ENCODE measurements around the gene ANKFY1.

ANKFY1 gene

DNA sequence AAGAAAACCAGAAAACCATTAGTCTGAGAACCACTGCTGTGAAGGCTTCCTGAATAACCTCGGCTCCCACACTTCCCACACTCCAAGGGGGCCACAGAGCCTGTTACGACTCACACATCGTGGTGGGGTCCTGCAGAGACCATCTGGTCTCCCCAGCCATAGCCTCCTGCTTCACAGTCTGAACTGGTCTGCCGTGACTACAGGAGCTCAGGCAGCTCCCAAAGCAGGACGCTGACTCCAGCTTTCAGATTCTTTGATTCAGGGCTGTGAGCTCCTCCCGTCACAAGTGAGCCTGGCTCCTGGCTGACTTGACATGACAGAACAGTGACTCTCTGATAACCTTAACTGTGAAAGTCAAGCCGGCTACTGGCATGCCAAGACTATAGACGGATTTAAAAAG lies 83.0 kb downstream of the ANKFY1 start:
- Histone ChIP-seq H3K4me1 (ENCODE audit: control insufficient read depth, insufficient read depth, low read length) (no peaks in the 10 kb centered on the region), H3K9ac (ENCODE audit: low read length) (no peak overlapping the region), H3K27ac (ENCODE audit: low read depth, low read length) (no peak overlapping the region), H3K27me3 (ENCODE audit: control insufficient read depth, insufficient read depth, low read length) (no peaks in the 10 kb centered on the region), H3K4me3 (ENCODE audit: low read length) (no peak overlapping the region), H3K36me3 (ENCODE audit: control insufficient read depth, insufficient read depth, low read length) (peaks cover 68% of the 10 kb centered on the region)

DNA sequence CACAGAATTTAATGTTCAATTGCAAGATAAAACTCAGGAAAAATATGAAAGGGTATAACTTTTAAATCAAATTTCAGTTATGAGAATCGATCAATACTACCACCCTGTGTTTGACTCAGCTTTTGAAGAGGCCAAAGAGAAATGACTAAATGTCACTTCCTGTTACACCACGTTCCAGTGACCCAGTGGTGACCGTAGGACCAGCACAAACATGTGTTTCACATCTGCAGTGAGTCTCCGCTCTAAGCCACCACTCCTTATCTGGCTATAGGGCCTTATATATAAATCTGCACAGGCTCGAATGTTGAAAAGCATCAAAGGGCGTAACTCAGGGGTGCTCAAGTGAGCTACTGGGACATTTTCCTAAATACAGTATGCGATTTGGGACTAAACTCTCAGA lies 84.7 kb downstream of the ANKFY1 start:
- no peak overlapping the region for H3K27ac ChIP-seq (ENCODE audit: low read depth, low read length)
- no peak overlapping the region for H3K9ac ChIP-seq (ENCODE audit: low read length)
- peaks cover 64% of the 10 kb centered on the region for H3K36me3 ChIP-seq (ENCODE audit: control insufficient read depth, insufficient read depth, low read length)
- no peaks in the 10 kb centered on the region for H3K4me1 ChIP-seq (ENCODE audit: control insufficient read depth, insufficient read depth, low read length)
- H3K4me3 ChIP-seq (ENCODE audit: low read length) = no peak overlapping the region
- H3K27me3 ChIP-seq (ENCODE audit: control insufficient read depth, insufficient read depth, low read length) = no peaks in the 10 kb centered on the region

DNA sequence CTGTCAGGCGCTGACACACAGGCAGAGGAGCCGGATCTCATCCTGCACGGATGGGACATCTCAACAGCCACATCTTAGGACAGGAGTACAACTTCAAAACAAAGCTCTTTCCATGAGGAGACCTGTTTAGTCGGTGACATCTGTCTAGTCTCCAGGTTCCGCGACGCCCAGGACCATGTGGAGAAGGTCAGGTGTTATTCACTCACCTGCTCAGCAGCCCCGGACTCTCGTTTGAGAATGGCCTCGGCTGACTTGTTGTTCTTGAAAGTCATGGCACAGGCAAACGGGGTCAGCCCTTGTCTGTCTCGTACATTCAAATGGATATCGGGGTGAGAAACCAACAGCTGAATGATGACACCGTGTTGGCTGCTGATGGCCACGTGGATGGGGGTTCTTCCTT lies 85.1 kb downstream of the ANKFY1 start:
- H3K27ac ChIP-seq (ENCODE audit: low read depth, low read length) = no peak overlapping the region
- no peaks in the 10 kb centered on the region for H3K4me1 ChIP-seq (ENCODE audit: control insufficient read depth, insufficient read depth, low read length)
- peaks cover 67% of the 10 kb centered on the region for H3K36me3 ChIP-seq (ENCODE audit: control insufficient read depth, insufficient read depth, low read length)
- no peak overlapping the region for H3K9ac ChIP-seq (ENCODE audit: low read length)
- H3K27me3 ChIP-seq (ENCODE audit: control insufficient read depth, insufficient read depth, low read length) = no peaks in the 10 kb centered on the region
- no peak overlapping the region for H3K4me3 ChIP-seq (ENCODE audit: low read length)

DNA sequence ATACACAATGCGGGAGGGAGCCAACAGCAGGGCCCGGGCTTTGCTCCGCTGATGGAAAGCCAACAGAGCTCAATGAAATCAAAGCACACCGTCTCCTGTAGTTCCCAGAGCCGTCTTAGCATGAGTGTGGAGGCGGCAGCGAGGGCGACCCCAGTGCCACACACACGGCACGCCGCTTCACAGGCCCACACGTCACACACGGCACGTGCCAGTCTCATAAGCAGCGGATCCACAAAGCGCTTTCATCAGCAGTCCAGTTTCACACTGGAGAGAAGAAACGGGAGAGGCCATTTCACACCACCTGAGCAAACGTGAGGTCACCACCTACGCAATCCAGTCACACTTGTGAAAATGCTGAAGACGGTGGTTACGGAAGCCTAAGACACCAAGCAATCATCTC lies 86.0 kb downstream of the ANKFY1 start:
- Histone ChIP-seq H3K4me1 (ENCODE audit: control insufficient read depth, insufficient read depth, low read length) (no peaks in the 10 kb centered on the region), H3K36me3 (ENCODE audit: control insufficient read depth, insufficient read depth, low read length) (peaks cover 64% of the 10 kb centered on the region), H3K27ac (ENCODE audit: low read depth, low read length) (no peak overlapping the region), H3K27me3 (ENCODE audit: control insufficient read depth, insufficient read depth, low read length) (no peaks in the 10 kb centered on the region), H3K9ac (ENCODE audit: low read length) (no peak overlapping the region), H3K4me3 (ENCODE audit: low read length) (no peak overlapping the region)

DNA sequence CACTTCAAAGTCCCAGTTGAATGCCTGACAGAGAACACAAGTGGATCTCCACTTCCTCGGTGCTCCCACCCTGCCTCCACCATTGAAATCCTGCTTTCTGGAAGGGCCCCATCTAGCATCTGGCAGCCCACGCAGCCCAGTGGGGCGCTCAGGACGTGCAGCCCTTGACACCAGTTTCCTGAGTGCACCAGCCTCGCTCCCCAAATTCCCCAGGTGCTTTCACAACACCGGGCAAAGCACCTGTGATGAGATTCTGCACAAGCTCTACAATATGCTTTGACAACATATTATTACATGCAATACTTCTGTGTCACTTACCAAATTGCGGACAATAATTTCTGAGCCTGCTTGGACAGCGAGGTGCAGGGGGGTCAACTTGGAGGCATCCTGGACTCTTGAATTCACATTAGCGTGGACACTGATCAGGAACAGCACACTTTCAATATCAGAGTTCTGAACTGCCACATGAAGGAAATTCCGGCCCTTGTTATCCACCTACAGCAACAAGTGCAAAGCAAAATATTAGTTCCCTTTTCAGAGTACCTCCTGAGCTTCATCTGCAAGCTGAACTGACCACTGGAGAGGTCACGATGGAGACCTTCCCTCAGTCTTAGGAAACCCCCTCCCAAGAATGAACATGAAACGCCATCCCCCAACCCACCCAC lies 86.8 kb downstream of the ANKFY1 start:
- Histone ChIP-seq H3K36me3 (ENCODE audit: control insufficient read depth, insufficient read depth, low read length) (peaks cover 67% of the 10 kb centered on the region), H3K4me1 (ENCODE audit: control insufficient read depth, insufficient read depth, low read length) (no peaks in the 10 kb centered on the region), H3K4me3 (ENCODE audit: low read length) (no peak overlapping the region), H3K27me3 (ENCODE audit: control insufficient read depth, insufficient read depth, low read length) (no peaks in the 10 kb centered on the region), H3K27ac (ENCODE audit: low read depth, low read length) (no peak overlapping the region), H3K9ac (ENCODE audit: low read length) (no peak overlapping the region)

DNA sequence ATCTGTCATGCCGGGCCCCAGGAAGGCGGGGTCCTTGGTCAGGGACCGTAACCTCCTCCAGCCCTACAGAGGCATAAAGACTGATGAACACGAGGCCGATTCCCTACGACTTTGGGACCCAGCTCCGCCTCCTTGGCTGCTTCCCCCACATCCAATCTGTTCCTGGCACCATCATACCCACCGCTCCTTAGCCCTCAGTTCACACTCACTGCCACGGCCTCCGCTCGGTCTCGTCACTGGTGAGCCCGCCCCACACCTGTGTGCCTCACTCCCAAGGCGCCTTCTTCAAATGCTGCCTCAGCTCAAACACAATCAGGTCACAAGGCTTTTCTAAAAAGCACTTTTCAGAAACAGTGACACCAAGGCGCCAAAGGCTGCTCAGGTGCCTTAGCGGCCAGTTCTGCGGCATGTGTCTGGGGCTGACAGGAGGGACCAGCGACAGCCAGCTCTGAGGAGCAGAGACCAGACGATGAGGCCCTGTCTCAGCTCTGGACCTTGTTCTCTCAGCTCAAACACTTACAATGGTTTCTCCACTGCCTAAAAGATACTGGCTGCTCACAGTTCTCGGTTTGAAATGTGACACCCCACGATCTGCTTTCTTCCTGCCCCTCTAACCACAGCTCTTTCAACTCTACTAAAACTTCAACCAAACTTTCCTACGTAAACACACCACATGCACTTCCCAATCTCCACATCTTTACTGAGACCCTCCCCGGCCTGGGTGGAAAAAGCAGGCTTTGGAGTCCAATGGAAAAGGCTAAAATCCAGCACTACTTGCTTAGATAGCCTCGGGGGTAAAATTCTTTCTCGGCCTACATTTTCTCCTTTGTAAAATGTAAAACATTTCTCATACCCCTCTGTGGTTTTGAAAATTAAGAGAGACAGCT lies 87.6 kb downstream of the ANKFY1 start:
- Histone ChIP-seq H3K9ac (ENCODE audit: low read length) (no peak overlapping the region), H3K27me3 (ENCODE audit: control insufficient read depth, insufficient read depth, low read length) (no peaks in the 10 kb centered on the region), H3K4me1 (ENCODE audit: control insufficient read depth, insufficient read depth, low read length) (no peaks in the 10 kb centered on the region), H3K4me3 (ENCODE audit: low read length) (no peak overlapping the region), H3K36me3 (ENCODE audit: control insufficient read depth, insufficient read depth, low read length) (peaks cover 69% of the 10 kb centered on the region), H3K27ac (ENCODE audit: low read depth, low read length) (no peak overlapping the region)

DNA sequence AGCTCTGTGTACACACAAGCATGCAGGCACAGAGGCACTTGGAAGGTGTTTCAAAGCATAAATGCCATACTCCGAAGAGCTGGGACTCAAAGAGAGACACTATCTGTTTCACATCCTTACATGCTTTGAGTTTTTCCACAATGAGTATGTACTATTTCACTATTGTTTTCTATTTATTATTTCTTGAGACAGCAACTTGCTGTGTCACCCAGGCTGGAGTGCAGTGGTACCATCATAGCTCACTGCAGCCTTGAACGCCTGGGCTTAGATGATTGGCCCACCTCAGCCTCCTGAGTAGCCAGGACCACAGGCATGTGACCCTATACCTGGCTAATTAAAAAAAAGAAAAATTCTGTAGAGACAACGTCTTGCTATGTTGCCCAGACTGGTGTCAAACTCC lies 89.2 kb downstream of the ANKFY1 start:
- H3K9ac ChIP-seq (ENCODE audit: low read length) = no peak overlapping the region
- peaks cover 76% of the 10 kb centered on the region for H3K36me3 ChIP-seq (ENCODE audit: control insufficient read depth, insufficient read depth, low read length)
- no peaks in the 10 kb centered on the region for H3K27me3 ChIP-seq (ENCODE audit: control insufficient read depth, insufficient read depth, low read length)
- H3K27ac ChIP-seq (ENCODE audit: low read depth, low read length) = no peak overlapping the region
- no peaks in the 10 kb centered on the region for H3K4me1 ChIP-seq (ENCODE audit: control insufficient read depth, insufficient read depth, low read length)
- no peak overlapping the region for H3K4me3 ChIP-seq (ENCODE audit: low read length)

DNA sequence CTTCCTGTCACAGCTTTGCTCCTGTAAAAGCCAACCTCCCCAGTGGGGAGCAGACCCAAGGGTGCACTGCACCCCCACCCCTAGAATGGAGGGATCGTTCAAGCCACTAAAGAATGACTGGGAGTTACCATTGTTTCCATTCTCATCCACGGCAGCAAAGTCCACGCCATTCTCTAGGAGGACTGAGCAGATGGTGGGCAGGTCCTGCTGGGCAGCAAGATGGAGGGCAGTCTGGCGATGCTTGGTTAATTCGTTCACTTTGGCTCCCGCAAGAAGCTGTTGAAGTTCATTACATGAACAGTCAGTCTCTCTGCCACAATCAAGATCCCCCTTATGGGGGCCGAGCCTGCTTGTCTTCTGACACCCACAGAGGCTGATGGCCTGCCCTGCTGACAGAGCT lies 90.0 kb downstream of the ANKFY1 start:
- H3K36me3 ChIP-seq (ENCODE audit: control insufficient read depth, insufficient read depth, low read length) = peaks cover 76% of the 10 kb centered on the region
- H3K9ac ChIP-seq (ENCODE audit: low read length) = no peak overlapping the region
- no peaks in the 10 kb centered on the region for H3K4me1 ChIP-seq (ENCODE audit: control insufficient read depth, insufficient read depth, low read length)
- no peak overlapping the region for H3K27ac ChIP-seq (ENCODE audit: low read depth, low read length)
- no peaks in the 10 kb centered on the region for H3K27me3 ChIP-seq (ENCODE audit: control insufficient read depth, insufficient read depth, low read length)
- H3K4me3 ChIP-seq (ENCODE audit: low read length) = no peak overlapping the region

DNA sequence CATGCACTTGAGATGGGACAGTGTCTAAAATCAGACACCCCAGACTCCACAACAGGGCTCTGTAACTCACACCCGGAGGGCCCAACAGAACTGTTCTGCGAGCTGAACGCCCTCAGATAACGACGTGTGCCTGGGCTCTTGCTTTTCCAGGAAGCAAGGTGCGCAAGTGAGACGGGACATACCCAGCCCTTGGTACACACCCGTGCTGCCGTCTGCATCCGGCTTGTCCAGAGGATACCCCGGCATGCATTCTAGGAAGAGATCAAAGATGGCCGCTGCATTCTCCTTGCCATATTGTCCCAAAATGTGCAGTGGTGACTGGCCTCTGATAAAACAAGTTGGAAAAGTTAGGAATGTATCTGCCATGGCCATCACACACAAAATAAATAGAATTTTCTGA lies 91.4 kb downstream of the ANKFY1 start:
- Histone ChIP-seq H3K4me1 (ENCODE audit: control insufficient read depth, insufficient read depth, low read length) (no peaks in the 10 kb centered on the region), H3K36me3 (ENCODE audit: control insufficient read depth, insufficient read depth, low read length) (peaks cover 68% of the 10 kb centered on the region), H3K9ac (ENCODE audit: low read length) (no peak overlapping the region), H3K27me3 (ENCODE audit: control insufficient read depth, insufficient read depth, low read length) (no peaks in the 10 kb centered on the region), H3K27ac (ENCODE audit: low read depth, low read length) (no peak overlapping the region), H3K4me3 (ENCODE audit: low read length) (no peak overlapping the region)

DNA sequence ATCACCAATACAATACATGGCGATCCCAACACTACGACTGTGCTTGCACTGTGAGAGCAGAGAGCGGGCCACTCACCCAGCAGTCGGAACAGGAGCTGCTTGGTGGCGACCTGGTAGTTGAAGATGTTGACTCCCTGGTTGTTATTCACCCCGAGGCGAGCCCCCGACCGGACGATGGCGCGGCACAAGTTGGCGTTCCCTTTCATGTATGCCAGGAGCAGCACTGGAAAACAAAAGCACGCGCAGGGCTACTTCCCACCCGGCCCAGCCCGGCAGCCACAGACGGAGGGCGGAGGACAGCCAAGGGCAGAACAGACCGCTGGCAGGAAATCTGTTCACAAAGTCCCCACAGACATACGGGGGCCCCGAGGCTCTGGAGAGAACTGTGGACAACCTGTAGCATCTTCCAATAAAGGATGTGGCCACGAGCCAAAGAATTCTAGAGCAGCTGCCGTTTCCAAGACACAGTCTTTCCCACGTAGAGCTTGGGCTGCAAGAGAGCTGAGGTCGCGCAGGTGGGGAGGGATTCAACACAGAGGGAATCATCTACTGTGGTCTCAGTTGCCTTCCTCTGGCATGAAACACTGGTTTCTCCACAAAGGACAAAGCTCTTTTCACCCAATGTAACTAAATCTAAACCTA lies 93.0 kb downstream of the ANKFY1 start:
- H3K4me3 ChIP-seq (ENCODE audit: low read length) = no peak overlapping the region
- no peaks in the 10 kb centered on the region for H3K4me1 ChIP-seq (ENCODE audit: control insufficient read depth, insufficient read depth, low read length)
- no peak overlapping the region for H3K27ac ChIP-seq (ENCODE audit: low read depth, low read length)
- peaks cover 66% of the 10 kb centered on the region for H3K36me3 ChIP-seq (ENCODE audit: control insufficient read depth, insufficient read depth, low read length)
- no peak overlapping the region for H3K9ac ChIP-seq (ENCODE audit: low read length)
- H3K27me3 ChIP-seq (ENCODE audit: control insufficient read depth, insufficient read depth, low read length) = no peaks in the 10 kb centered on the region

DNA sequence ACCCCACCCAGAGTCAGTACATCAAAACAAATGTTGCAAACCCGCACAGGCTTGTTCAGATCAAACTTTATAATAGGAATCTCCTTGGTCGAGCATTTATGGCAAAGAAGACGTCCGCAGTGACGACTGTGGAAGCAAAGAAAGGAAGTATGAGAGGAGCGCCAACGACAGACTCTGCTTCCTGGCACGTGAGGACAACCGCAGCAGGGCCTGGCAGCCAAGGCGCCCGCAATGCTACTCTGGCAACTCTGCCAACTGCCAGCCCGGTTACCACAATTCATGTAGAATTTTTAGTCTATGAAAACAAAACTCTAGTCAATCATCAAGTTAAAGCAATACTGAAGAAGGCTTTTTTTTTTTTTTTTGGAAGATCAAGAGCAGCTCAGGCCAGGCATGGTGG lies 96.0 kb downstream of the ANKFY1 start:
- H3K4me1 ChIP-seq (ENCODE audit: control insufficient read depth, insufficient read depth, low read length) = peaks cover 1% of the 10 kb centered on the region
- H3K36me3 ChIP-seq (ENCODE audit: control insufficient read depth, insufficient read depth, low read length) = peaks cover 63% of the 10 kb centered on the region
- H3K27ac ChIP-seq (ENCODE audit: low read depth, low read length) = no peak overlapping the region

DNA sequence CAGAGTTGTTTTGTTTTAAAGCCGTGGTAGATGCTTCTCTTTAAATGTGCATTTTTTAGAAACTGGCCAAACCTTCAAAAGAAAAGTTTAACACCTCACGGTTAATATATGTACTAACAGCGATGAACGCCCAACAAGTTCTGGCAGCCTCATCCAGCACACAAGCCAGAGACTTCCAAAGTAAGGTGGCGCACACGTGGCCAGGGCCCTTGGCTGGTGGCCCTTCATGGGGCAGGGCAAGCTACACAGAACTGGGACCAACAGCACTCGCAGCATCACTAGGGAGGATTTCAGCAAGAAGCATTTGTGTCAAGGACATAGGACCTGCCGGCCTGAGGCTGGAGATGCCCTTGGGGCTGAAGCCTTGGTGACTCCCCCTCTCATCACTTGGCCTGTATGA lies 97.4 kb downstream of the ANKFY1 start:
- Histone ChIP-seq H3K27ac (ENCODE audit: low read depth, low read length) (no peak overlapping the region), H3K27me3 (ENCODE audit: control insufficient read depth, insufficient read depth, low read length) (no peaks in the 10 kb centered on the region), H3K9ac (ENCODE audit: low read length) (no peak overlapping the region), H3K4me1 (ENCODE audit: control insufficient read depth, insufficient read depth, low read length) (peaks cover 3% of the 10 kb centered on the region), H3K4me3 (ENCODE audit: low read length) (no peak overlapping the region), H3K36me3 (ENCODE audit: control insufficient read depth, insufficient read depth, low read length) (peaks cover 51% of the 10 kb centered on the region)

More for the DNA sequence above, 96.0 kb downstream of the ANKFY1 start:
- no peak overlapping the region for H3K9ac ChIP-seq (ENCODE audit: low read length)
- no peaks in the 10 kb centered on the region for H3K27me3 ChIP-seq (ENCODE audit: control insufficient read depth, insufficient read depth, low read length)
- H3K4me3 ChIP-seq (ENCODE audit: low read length) = no peak overlapping the region

All from rectal smooth muscle tissue (tissue), 1 donor.